HepG2 (cell line): ENCODE measurements around the gene LRRC4. TPM values are rescaled to one million over a fixed set of nuclear protein-coding genes. Genes with fewer than 3 reads are reported as not detected.

Experiments used
- FOXC1 ChIP-seq: sonication (generic); formaldehyde crosslinking; IDR thresholded peaks from 2 replicates; pipeline ENCODE4 v1.8.0; 2022; ENCODE audit warnings: mild to moderate bottlenecking, missing genetic modification reagents, borderline replicate concordance
- GZF1 ChIP-seq: sonication (generic); formaldehyde crosslinking; IDR thresholded peaks from 2 replicates; pipeline ENCODE4 v1.5.1; 2020; ENCODE audit warnings: mild to moderate bottlenecking, missing genetic modification reagents
- NRL ChIP-seq: sonication (generic); formaldehyde crosslinking; IDR thresholded peaks from 2 replicates; pipeline ENCODE4 v1.5.0; 2020; ENCODE audit warnings: missing genetic modification reagents, mild to moderate bottlenecking, moderate library complexity, borderline replicate concordance
- PHF5A ChIP-seq: IDR thresholded peaks from one replicate; pipeline ENCODE4 v1.6.1; 2018; ENCODE audit warnings: low read depth, missing genetic modification reagents; ENCODE audit not compliant: unreplicated experiment
- SALL1 ChIP-seq: sonication (generic); formaldehyde crosslinking; IDR thresholded peaks from 2 replicates; pipeline ENCODE4 v1.8.0; 2022; ENCODE audit warnings: mild to moderate bottlenecking, missing genetic modification reagents
- SKI ChIP-seq: fragments of 450-650 bp; IDR thresholded peaks from one replicate; pipeline ENCODE4 v1.6.1; 2018; ENCODE audit warnings: mild to moderate bottlenecking; ENCODE audit not compliant: partially characterized antibody
- TBX2 ChIP-seq: sonication (generic); formaldehyde crosslinking; IDR thresholded peaks from 2 replicates; pipeline ENCODE4 v1.5.0; 2020; ENCODE audit warnings: missing genetic modification reagents, mild to moderate bottlenecking, borderline replicate concordance
- THYN1 ChIP-seq: sonication (generic); formaldehyde crosslinking; IDR thresholded peaks from 2 replicates; pipeline ENCODE4 v1.8.1; 2023; ENCODE audit warnings: low read depth, mild to moderate bottlenecking, moderate library complexity, missing genetic modification reagents, borderline replicate concordance
- ZNF546 ChIP-seq: sonication (generic); formaldehyde crosslinking; conservative IDR thresholded peaks from 2 replicates; pipeline ENCODE4 v1.8.1; 2023; ENCODE audit warnings: mild to moderate bottlenecking, missing genetic modification reagents
- ZNF75D ChIP-seq: sonication (generic); formaldehyde crosslinking; IDR thresholded peaks from 2 replicates; pipeline ENCODE4 v1.8.1; 2023; ENCODE audit warnings: missing genetic modification reagents, mild to moderate bottlenecking, borderline replicate concordance
- polyA plus RNA-seq, 8 experiments: library from polyadenylated mRNA; depleted of rRNA in 3 of 8; stranded (reverse) in 7 of 8; unstranded in 1 of 8; fragments of >200 nt; fragmentation: Illumina TruSeq in 4 of 8; extraction: Trizol in 4 of 8; gene quantifications; 2 replicates each; pipeline versions ENCODE4 v1.2.1 to v1.2.3, GENCODE V29; 2011 to 2016; ENCODE audit warnings: low read depth in 4 of 8, missing spikeins in 1 of 8, mixed read lengths in 1 of 8; ENCODE audit not compliant: insufficient read depth in 1 of 8
- total RNA-seq, 5 experiments: library from RNA; depleted of rRNA; stranded (reverse); fragments of >200 nt; fragmentation: Illumina TruSeq; extraction: Trizol; gene quantifications; 2 replicates each; pipeline ENCODE4 v1.2.3, GENCODE V29; 2016; ENCODE audit warnings: low read depth in 1 of 5
- TF ChIP-seq, protein P1 (sequence below): sonication (generic); formaldehyde crosslinking; conservative IDR thresholded peaks from 2 replicates; pipeline ENCODE4 v1.4.0; 2020; ENCODE audit warnings: mild to moderate bottlenecking, missing genetic modification reagents, moderate library complexity
- TF ChIP-seq, protein P2 (sequence below): sonication (generic); formaldehyde crosslinking; IDR thresholded peaks from 2 replicates; pipeline ENCODE4 v1.5.0; 2020; ENCODE audit warnings: mild to moderate bottlenecking, missing genetic modification reagents
- TF ChIP-seq, protein P3 (sequence below): sonication (generic); formaldehyde crosslinking; IDR thresholded peaks from 2 replicates; pipeline ENCODE4 v1.4.0; 2020; ENCODE audit warnings: mild to moderate bottlenecking, low read depth, missing genetic modification reagents
- TF ChIP-seq, protein P4 (sequence below): sonication (generic); formaldehyde crosslinking; IDR thresholded peaks from 2 replicates; pipeline ENCODE4 v1.5.1; 2020; ENCODE audit warnings: missing genetic modification reagents, mild to moderate bottlenecking, borderline replicate concordance
- TF ChIP-seq, protein P5 (sequence below): IDR thresholded peaks from 2 replicates; pipeline ENCODE4 v1.4.0; 2020; ENCODE audit warnings: mild to moderate bottlenecking, missing genetic modification reagents

The LRRC4 gene
- total and polyA plus RNA-seq, 2 of the 13 experiments (the other 11 are each of a cell fraction or from before 2014, with no cell fraction given), result not detected

- TF ChIP-seq, protein P1, sequence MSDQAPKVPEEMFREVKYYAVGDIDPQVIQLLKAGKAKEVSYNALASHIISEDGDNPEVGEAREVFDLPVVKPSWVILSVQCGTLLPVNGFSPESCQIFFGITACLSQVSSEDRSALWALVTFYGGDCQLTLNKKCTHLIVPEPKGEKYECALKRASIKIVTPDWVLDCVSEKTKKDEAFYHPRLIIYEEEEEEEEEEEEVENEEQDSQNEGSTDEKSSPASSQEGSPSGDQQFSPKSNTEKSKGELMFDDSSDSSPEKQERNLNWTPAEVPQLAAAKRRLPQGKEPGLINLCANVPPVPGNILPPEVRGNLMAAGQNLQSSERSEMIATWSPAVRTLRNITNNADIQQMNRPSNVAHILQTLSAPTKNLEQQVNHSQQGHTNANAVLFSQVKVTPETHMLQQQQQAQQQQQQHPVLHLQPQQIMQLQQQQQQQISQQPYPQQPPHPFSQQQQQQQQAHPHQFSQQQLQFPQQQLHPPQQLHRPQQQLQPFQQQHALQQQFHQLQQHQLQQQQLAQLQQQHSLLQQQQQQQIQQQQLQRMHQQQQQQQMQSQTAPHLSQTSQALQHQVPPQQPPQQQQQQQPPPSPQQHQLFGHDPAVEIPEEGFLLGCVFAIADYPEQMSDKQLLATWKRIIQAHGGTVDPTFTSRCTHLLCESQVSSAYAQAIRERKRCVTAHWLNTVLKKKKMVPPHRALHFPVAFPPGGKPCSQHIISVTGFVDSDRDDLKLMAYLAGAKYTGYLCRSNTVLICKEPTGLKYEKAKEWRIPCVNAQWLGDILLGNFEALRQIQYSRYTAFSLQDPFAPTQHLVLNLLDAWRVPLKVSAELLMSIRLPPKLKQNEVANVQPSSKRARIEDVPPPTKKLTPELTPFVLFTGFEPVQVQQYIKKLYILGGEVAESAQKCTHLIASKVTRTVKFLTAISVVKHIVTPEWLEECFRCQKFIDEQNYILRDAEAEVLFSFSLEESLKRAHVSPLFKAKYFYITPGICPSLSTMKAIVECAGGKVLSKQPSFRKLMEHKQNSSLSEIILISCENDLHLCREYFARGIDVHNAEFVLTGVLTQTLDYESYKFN (CRISPR knock-in tag), result peak; percentile 84
- no peak for TF ChIP-seq NRL (CRISPR knock-in tag)
- TF ChIP-seq, protein P2, sequence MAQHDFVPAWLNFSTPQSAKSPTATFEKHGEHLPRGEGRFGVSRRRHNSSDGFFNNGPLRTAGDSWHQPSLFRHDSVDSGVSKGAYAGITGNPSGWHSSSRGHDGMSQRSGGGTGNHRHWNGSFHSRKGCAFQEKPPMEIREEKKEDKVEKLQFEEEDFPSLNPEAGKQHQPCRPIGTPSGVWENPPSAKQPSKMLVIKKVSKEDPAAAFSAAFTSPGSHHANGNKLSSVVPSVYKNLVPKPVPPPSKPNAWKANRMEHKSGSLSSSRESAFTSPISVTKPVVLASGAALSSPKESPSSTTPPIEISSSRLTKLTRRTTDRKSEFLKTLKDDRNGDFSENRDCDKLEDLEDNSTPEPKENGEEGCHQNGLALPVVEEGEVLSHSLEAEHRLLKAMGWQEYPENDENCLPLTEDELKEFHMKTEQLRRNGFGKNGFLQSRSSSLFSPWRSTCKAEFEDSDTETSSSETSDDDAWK (CRISPR knock-in tag), result no peak
- TF ChIP-seq SALL1 (CRISPR knock-in tag), result peak; percentile 40; the same call in 1 of the 2 replicates
- TF ChIP-seq, protein P3, sequence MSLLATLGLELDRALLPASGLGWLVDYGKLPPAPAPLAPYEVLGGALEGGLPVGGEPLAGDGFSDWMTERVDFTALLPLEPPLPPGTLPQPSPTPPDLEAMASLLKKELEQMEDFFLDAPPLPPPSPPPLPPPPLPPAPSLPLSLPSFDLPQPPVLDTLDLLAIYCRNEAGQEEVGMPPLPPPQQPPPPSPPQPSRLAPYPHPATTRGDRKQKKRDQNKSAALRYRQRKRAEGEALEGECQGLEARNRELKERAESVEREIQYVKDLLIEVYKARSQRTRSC, result no peak
- TF ChIP-seq, protein P4, sequence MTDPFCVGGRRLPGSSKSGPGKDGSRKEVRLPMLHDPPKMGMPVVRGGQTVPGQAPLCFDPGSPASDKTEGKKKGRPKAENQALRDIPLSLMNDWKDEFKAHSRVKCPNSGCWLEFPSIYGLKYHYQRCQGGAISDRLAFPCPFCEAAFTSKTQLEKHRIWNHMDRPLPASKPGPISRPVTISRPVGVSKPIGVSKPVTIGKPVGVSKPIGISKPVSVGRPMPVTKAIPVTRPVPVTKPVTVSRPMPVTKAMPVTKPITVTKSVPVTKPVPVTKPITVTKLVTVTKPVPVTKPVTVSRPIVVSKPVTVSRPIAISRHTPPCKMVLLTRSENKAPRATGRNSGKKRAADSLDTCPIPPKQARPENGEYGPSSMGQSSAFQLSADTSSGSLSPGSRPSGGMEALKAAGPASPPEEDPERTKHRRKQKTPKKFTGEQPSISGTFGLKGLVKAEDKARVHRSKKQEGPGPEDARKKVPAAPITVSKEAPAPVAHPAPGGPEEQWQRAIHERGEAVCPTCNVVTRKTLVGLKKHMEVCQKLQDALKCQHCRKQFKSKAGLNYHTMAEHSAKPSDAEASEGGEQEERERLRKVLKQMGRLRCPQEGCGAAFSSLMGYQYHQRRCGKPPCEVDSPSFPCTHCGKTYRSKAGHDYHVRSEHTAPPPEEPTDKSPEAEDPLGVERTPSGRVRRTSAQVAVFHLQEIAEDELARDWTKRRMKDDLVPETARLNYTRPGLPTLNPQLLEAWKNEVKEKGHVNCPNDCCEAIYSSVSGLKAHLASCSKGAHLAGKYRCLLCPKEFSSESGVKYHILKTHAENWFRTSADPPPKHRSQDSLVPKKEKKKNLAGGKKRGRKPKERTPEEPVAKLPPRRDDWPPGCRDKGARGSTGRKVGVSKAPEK (CRISPR knock-in tag), result no peak
- no peak for TF ChIP-seq FOXC1 (CRISPR knock-in tag)
- TF ChIP-seq TBX2 (CRISPR knock-in tag), result peak; percentile 45; the same call in 1 of the 2 replicates
- no peak for TF ChIP-seq ZNF75D (CRISPR knock-in tag)
- no peak for TF ChIP-seq THYN1 (CRISPR knock-in tag)
- TF ChIP-seq, protein P5, sequence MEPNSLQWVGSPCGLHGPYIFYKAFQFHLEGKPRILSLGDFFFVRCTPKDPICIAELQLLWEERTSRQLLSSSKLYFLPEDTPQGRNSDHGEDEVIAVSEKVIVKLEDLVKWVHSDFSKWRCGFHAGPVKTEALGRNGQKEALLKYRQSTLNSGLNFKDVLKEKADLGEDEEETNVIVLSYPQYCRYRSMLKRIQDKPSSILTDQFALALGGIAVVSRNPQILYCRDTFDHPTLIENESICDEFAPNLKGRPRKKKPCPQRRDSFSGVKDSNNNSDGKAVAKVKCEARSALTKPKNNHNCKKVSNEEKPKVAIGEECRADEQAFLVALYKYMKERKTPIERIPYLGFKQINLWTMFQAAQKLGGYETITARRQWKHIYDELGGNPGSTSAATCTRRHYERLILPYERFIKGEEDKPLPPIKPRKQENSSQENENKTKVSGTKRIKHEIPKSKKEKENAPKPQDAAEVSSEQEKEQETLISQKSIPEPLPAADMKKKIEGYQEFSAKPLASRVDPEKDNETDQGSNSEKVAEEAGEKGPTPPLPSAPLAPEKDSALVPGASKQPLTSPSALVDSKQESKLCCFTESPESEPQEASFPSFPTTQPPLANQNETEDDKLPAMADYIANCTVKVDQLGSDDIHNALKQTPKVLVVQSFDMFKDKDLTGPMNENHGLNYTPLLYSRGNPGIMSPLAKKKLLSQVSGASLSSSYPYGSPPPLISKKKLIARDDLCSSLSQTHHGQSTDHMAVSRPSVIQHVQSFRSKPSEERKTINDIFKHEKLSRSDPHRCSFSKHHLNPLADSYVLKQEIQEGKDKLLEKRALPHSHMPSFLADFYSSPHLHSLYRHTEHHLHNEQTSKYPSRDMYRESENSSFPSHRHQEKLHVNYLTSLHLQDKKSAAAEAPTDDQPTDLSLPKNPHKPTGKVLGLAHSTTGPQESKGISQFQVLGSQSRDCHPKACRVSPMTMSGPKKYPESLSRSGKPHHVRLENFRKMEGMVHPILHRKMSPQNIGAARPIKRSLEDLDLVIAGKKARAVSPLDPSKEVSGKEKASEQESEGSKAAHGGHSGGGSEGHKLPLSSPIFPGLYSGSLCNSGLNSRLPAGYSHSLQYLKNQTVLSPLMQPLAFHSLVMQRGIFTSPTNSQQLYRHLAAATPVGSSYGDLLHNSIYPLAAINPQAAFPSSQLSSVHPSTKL (CRISPR knock-in tag), result peak; percentile 56
- peak; percentile 98 for TF ChIP-seq GZF1 (CRISPR knock-in tag)
- TF ChIP-seq SKI, result no peak
- TF ChIP-seq ZNF546 (CRISPR knock-in tag), result no peak
- TF ChIP-seq PHF5A (CRISPR knock-in tag), result no peak
Measured at GRCh38 chr7:128005759-128006159, 25.5 kb downstream of the LRRC4 start (continued).
